OCI-LY1 (cell line): ENCODE data around the gene IFT172.

ENCODE experiments used
- EZH2 ChIP-seq: fragments of 200-600 bp; sonication (generic), shearing (Covaris generic); IDR thresholded peaks from 2 replicates; pipeline ENCODE4 v1.8.0; 2017; ENCODE audit warnings: borderline replicate concordance, mixed run types, mild to moderate bottlenecking, antibody characterized with exemption, low read length, moderate library complexity, mixed read lengths
- TF ChIP-seq, protein P1 (sequence below): fragments of 200-600 bp; sonication (generic), shearing (Covaris generic); IDR thresholded peaks from 2 replicates; pipeline ENCODE4 v1.5.1; 2017; ENCODE audit warnings: mild to moderate bottlenecking, antibody characterized with exemption, low read length, moderate library complexity, mixed read lengths

DNA sequence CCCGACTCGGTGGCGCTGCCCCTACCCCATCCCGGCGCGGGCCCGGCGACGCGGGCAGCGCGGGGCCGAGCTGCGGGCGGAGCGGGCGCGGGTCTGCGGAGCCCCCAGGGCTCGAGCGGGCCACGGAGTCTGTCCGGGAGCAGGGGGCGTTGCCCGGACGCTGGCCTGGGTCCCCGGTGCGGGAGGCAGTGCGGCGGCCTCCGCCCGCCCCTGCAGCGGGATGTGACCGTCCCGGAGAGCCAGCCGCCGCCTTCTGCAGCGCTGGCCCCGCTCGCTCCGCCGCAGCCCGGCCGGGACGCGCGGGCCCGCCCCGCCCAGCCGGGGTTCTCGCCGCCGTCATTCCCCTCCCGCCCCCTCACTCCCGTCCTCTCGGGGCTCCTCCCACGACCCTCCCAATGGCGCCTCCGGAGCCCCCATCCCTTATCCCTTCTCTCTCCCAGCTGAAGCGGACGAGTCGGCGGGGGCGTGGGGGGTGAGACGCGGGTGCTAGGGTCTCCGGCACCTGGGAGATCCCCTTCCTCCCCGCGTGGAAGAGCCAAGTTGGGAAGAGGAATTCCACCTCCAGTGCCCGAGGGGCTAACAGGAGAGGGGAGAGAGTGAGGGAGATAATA is 5.5 kb upstream of the IFT172 start, which contains the start of gene FNDC4:
- TF ChIP-seq EZH2 = no peak
- TF ChIP-seq, protein P1, sequence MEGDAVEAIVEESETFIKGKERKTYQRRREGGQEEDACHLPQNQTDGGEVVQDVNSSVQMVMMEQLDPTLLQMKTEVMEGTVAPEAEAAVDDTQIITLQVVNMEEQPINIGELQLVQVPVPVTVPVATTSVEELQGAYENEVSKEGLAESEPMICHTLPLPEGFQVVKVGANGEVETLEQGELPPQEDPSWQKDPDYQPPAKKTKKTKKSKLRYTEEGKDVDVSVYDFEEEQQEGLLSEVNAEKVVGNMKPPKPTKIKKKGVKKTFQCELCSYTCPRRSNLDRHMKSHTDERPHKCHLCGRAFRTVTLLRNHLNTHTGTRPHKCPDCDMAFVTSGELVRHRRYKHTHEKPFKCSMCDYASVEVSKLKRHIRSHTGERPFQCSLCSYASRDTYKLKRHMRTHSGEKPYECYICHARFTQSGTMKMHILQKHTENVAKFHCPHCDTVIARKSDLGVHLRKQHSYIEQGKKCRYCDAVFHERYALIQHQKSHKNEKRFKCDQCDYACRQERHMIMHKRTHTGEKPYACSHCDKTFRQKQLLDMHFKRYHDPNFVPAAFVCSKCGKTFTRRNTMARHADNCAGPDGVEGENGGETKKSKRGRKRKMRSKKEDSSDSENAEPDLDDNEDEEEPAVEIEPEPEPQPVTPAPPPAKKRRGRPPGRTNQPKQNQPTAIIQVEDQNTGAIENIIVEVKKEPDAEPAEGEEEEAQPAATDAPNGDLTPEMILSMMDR = no peak
